ENCODE data around the gene POLDIP2. TPM values are rescaled to one million over a fixed set of nuclear protein-coding genes. Genes with fewer than 3 reads are reported as not detected.
A peak's percentile ranks its signal among the peaks of the same experiment; 100 is the strongest.

The POLDIP2 gene
- total RNA-seq, 1 experiment from 2014 or later: 82.7 TPM

GRCh38 chr17:28385406-28385805 lies 28.1 kb upstream of the POLDIP2 start:
- intact Hi-C loops (cut with micrococcal nuclease; ENCODE audit: unreplicated experiment): no loop called here
- peaks cover 16% of the 10 kb centered on the region for H3K36me3 Mint-ChIP-seq (ENCODE audit: insufficient read depth, unreplicated experiment)
- BruUV-seq (replicated peaks): no TSS peak
- H3K27me3 Mint-ChIP-seq (ENCODE audit: unreplicated experiment): peaks cover 40% of the 10 kb centered on the region
- CTCF ChIA-PET: no interaction called here
- no peak for DNase-seq
- H3K4me3 Mint-ChIP-seq (ENCODE audit: low read depth, unreplicated experiment): peak overlapping the region; percentile 84
- no peak overlapping the region for H3K27ac Mint-ChIP-seq (ENCODE audit: unreplicated experiment)
- peaks cover 17% of the 10 kb centered on the region for H3K4me1 Mint-ChIP-seq (ENCODE audit: low read depth, unreplicated experiment)
- no peaks in the 10 kb centered on the region for H3K9me3 Mint-ChIP-seq (ENCODE audit: low read depth, unreplicated experiment)
- TF ChIP-seq CTCF (IDR thresholded peaks at IDR 0.05; ENCODE audit: unreplicated experiment): no peak

- CTCF ChIA-PET: interaction anchor here (0.6 to 1.3 kb wide), 2 partner anchors 32 to 84 kb away, joined by 3 read pairs; no protein-coding TSS in a partner anchor
- Mint-ChIP-seq H3K27ac (ENCODE audit: unreplicated experiment) (no peak overlapping the region), H3K9me3 (ENCODE audit: low read depth, unreplicated experiment) (no peaks in the 10 kb centered on the region), H3K36me3 (ENCODE audit: insufficient read depth, unreplicated experiment) (peaks cover 16% of the 10 kb centered on the region), H3K4me3 (ENCODE audit: low read depth, unreplicated experiment) (peak overlapping the region; percentile 84), H3K27me3 (ENCODE audit: unreplicated experiment) (peaks cover 44% of the 10 kb centered on the region), H3K4me1 (ENCODE audit: low read depth, unreplicated experiment) (peaks cover 20% of the 10 kb centered on the region)
- BruUV-seq (replicated peaks): no TSS peak
- intact Hi-C loops (cut with micrococcal nuclease; ENCODE audit: unreplicated experiment): no loop called here
- DNase-seq: peak; percentile 61
- no peak for TF ChIP-seq CTCF (IDR thresholded peaks at IDR 0.05; ENCODE audit: unreplicated experiment)
Measured at GRCh38 chr17:28385037-28385400, 27.7 kb upstream of the POLDIP2 start.

GRCh38 chr17:28384281-28385036 lies 27.1 kb upstream of the POLDIP2 start:
- no peak overlapping the region for H3K27ac Mint-ChIP-seq (ENCODE audit: unreplicated experiment)
- no peak for TF ChIP-seq CTCF (IDR thresholded peaks at IDR 0.05; ENCODE audit: unreplicated experiment)
- no TSS peak for BruUV-seq (replicated peaks)
- peaks cover 23% of the 10 kb centered on the region for H3K4me1 Mint-ChIP-seq (ENCODE audit: low read depth, unreplicated experiment)
- peak; percentile 61 for DNase-seq
- intact Hi-C loops (cut with micrococcal nuclease; ENCODE audit: unreplicated experiment): no loop called here
- H3K9me3 Mint-ChIP-seq (ENCODE audit: low read depth, unreplicated experiment): no peaks in the 10 kb centered on the region
- CTCF ChIA-PET: interaction anchor here (0.6 to 1.3 kb wide), 2 partner anchors 32 to 83 kb away, joined by 3 read pairs; no protein-coding TSS in a partner anchor
- peak overlapping the region; percentile 84 for H3K4me3 Mint-ChIP-seq (ENCODE audit: low read depth, unreplicated experiment)
- H3K27me3 Mint-ChIP-seq (ENCODE audit: unreplicated experiment): peaks cover 49% of the 10 kb centered on the region
- H3K36me3 Mint-ChIP-seq (ENCODE audit: insufficient read depth, unreplicated experiment): peaks cover 16% of the 10 kb centered on the region

- Mint-ChIP-seq H3K9me3 (ENCODE audit: low read depth, unreplicated experiment) (no peaks in the 10 kb centered on the region), H3K4me1 (ENCODE audit: low read depth, unreplicated experiment) (peaks cover 23% of the 10 kb centered on the region), H3K36me3 (ENCODE audit: insufficient read depth, unreplicated experiment) (peaks cover 16% of the 10 kb centered on the region), H3K27ac (ENCODE audit: unreplicated experiment) (no peak overlapping the region), H3K4me3 (ENCODE audit: low read depth, unreplicated experiment) (peak overlapping the region; percentile 71), H3K27me3 (ENCODE audit: unreplicated experiment) (peaks cover 61% of the 10 kb centered on the region)
- no TSS peak for BruUV-seq (replicated peaks)
- intact Hi-C loops (cut with micrococcal nuclease; ENCODE audit: unreplicated experiment): no loop called here
- peak; percentile 60 for DNase-seq
- TF ChIP-seq CTCF (IDR thresholded peaks at IDR 0.05; ENCODE audit: unreplicated experiment): no peak
- CTCF ChIA-PET: interaction anchor here (1.0 kb wide), 1 partner anchor 14 kb away, joined by 3 read pairs; no protein-coding TSS in a partner anchor
Measured at GRCh38 chr17:28381141-28381825, 24.0 kb upstream of the POLDIP2 start.

Data from Calu3 (cell line).